ENCODE data around the gene POU6F2. TPM values are rescaled to one million over a fixed set of nuclear protein-coding genes. Genes with fewer than 3 reads are reported as not detected.

POU6F2 gene
- polyA plus RNA-seq, 2 of the 4 experiments (the other 2 are of a cell fraction): not detected

DNA sequence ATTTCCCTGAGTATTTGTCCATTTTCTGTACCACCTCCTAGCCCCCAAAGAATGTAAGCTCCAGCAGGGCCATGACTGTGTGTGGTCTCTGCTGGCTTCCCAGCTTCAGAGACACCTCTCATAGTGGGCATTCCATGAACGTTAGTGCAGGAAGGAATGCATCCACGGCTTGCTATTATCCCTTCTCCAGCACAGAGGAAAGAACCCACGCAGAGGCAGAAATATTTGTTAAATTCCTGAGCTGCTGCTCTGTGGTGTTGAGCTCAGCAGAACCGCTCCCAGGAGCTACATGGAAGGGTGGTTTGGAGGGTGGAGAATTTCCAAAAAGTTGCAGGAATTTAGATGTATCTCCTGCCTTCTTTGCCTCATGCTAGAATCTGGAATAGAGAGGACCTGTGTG lies 275.2 kb downstream of the POU6F2 start:
- ChIA-PET CTCF (interaction anchor here (1.2 kb wide), 1 partner anchor 10 kb away, joined by 3 read pairs; no protein-coding TSS in a partner anchor), POLR2A (no interaction called here)

DNA sequence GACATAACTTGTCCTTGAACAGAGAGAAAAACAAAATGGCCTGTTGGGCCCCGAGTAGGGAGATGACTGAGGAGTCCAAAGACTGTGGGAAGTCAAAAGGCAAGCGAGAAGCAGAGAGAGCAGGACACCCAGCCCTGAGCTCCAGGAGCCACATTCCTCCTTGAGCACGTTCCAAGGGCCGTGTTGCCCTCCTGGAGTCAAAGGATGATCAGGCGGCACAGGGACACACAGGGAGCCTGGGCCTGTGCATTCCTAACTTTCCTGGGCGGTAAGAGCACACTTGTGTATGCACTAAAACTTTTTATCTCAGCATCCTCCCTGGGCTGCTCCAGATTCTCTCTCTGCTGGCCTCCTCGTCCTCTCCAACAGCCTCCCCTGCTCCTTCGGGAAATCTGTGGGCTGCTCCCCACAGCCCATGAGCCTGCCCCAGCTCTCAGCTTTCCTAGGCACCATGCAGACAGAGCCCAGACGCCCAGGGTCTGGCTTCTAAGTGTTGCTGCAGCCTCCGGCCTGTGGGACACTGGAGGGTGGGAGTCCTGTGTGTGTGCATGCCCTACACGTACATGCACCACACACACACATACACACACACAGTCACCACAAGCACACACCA lies 281.8 kb downstream of the POU6F2 start:
- no peak for FAIRE-seq
- CTCF ChIA-PET: no interaction called here
- H3K27ac ChIP-seq: no peak overlapping the region

More for the DNA sequence above, 275.2 kb downstream of the POU6F2 start:
- Histone ChIP-seq H3K4me3 (no peak overlapping the region), H3K27ac (no peak overlapping the region), H3K4me2 (no peak overlapping the region), H3K9me3 (no peaks in the 10 kb centered on the region), H3K4me1 (no peaks in the 10 kb centered on the region)
- TF ChIP-seq HEYL (CRISPR knock-in tag; IDR thresholded peaks at IDR 0.05) (no peak), MAFK (IDR thresholded peaks at IDR 0.05; ENCODE audit: partially characterized antibody) (no peak), BHLHE40 (IDR thresholded peaks at IDR 0.05; ENCODE audit: low read depth, low read length) (no peak), FOSL2 (IDR thresholded peaks at IDR 0.05) (no peak), FOSL2 (CRISPR knock-in tag; IDR thresholded peaks at IDR 0.05) (no peak), GATA3 (IDR thresholded peaks at IDR 0.05; ENCODE audit: borderline replicate concordance) (no peak), EHF (CRISPR knock-in tag; IDR thresholded peaks at IDR 0.05) (no peak), RFX5 (IDR thresholded peaks at IDR 0.05) (no peak), ZNF302 (CRISPR knock-in tag; IDR thresholded peaks at IDR 0.05) (no peak), HOXB13 (CRISPR knock-in tag; IDR thresholded peaks at IDR 0.05; ENCODE audit: low read depth) (no peak)
- TF ChIP-seq, protein P1, sequence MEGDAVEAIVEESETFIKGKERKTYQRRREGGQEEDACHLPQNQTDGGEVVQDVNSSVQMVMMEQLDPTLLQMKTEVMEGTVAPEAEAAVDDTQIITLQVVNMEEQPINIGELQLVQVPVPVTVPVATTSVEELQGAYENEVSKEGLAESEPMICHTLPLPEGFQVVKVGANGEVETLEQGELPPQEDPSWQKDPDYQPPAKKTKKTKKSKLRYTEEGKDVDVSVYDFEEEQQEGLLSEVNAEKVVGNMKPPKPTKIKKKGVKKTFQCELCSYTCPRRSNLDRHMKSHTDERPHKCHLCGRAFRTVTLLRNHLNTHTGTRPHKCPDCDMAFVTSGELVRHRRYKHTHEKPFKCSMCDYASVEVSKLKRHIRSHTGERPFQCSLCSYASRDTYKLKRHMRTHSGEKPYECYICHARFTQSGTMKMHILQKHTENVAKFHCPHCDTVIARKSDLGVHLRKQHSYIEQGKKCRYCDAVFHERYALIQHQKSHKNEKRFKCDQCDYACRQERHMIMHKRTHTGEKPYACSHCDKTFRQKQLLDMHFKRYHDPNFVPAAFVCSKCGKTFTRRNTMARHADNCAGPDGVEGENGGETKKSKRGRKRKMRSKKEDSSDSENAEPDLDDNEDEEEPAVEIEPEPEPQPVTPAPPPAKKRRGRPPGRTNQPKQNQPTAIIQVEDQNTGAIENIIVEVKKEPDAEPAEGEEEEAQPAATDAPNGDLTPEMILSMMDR (IDR thresholded peaks at IDR 0.05): no peak
- TF ChIP-seq, protein P2, sequence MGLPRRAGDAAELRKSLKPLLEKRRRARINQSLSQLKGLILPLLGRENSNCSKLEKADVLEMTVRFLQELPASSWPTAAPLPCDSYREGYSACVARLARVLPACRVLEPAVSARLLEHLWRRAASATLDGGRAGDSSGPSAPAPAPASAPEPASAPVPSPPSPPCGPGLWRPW (IDR thresholded peaks at IDR 0.05): no peak
- TF ChIP-seq, protein P3, sequence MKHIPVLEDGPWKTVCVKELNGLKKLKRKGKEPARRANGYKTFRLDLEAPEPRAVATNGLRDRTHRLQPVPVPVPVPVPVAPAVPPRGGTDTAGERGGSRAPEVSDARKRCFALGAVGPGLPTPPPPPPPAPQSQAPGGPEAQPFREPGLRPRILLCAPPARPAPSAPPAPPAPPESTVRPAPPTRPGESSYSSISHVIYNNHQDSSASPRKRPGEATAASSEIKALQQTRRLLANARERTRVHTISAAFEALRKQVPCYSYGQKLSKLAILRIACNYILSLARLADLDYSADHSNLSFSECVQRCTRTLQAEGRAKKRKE (CRISPR knock-in tag; IDR thresholded peaks at IDR 0.05; ENCODE audit: low read depth): no peak
- TF ChIP-seq, protein P4, sequence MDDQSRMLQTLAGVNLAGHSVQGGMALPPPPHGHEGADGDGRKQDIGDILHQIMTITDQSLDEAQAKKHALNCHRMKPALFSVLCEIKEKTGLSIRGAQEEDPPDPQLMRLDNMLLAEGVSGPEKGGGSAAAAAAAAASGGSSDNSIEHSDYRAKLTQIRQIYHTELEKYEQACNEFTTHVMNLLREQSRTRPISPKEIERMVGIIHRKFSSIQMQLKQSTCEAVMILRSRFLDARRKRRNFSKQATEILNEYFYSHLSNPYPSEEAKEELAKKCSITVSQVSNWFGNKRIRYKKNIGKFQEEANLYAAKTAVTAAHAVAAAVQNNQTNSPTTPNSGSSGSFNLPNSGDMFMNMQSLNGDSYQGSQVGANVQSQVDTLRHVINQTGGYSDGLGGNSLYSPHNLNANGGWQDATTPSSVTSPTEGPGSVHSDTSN (IDR thresholded peaks at IDR 0.05): no peak
- FAIRE-seq (no peak), DNase-seq (ENCODE audit: low read depth in 1 of 2, low spot score in 1 of 2) (no peak), ATAC-seq (no peak)
- 5% methylated on average over 4 of the region's 4 CpGs for WGBS (ENCODE audit: missing lambda C conversion rate)

DNA sequence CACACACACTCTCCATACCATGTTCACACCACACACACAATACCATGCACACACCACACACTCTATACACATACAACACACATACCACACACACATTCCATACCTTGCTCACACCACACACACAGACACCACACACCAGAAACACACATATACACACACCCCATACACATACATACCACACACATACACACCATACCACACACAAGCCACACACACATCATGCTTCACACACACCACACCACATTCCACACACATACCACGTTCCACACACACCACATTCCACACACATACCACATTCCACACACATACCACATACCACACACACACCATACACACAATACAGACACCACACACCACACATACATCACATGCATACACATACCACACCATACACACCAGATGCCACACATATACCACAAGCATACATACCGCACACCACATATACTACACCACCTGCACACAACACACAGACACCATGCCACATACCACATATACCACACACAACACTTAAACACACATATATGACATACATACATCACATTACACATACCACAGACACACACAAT lies 282.7 kb downstream of the POU6F2 start:
- FAIRE-seq: no peak

More for the DNA sequence above, 281.8 kb downstream of the POU6F2 start:
- WGBS (ENCODE audit: missing lambda C conversion rate): 22% methylated on average over 10 of the region's 11 CpGs
- POLR2A ChIA-PET: no interaction called here
- DNase-seq (ENCODE audit: low read depth in 1 of 2, low spot score in 1 of 2) (no peak), ATAC-seq (peak in 1 of 2 experiments; percentile 26; a peak in 2 of 6 replicates)
- TF ChIP-seq ZSCAN20 (CRISPR knock-in tag; IDR thresholded peaks at IDR 0.05): no peak
- H3K4me1 ChIP-seq: no peaks in the 10 kb centered on the region
- H3K4me3 ChIP-seq: no peak overlapping the region
- no peak overlapping the region for H3K4me2 ChIP-seq
- no peaks in the 10 kb centered on the region for H3K9me3 ChIP-seq

More for the DNA sequence above, 282.7 kb downstream of the POU6F2 start:
- Histone ChIP-seq H3K4me2 (no peak overlapping the region), H3K4me3 (no peak overlapping the region), H3K27ac (no peak overlapping the region), H3K9me3 (no peaks in the 10 kb centered on the region), H3K4me1 (no peaks in the 10 kb centered on the region)
- ChIA-PET CTCF (no interaction called here), POLR2A (no interaction called here)
- ATAC-seq: no peak
- DNase-seq (ENCODE audit: low read depth in 1 of 2, low spot score in 1 of 2): no peak
- TF ChIP-seq, protein P5, sequence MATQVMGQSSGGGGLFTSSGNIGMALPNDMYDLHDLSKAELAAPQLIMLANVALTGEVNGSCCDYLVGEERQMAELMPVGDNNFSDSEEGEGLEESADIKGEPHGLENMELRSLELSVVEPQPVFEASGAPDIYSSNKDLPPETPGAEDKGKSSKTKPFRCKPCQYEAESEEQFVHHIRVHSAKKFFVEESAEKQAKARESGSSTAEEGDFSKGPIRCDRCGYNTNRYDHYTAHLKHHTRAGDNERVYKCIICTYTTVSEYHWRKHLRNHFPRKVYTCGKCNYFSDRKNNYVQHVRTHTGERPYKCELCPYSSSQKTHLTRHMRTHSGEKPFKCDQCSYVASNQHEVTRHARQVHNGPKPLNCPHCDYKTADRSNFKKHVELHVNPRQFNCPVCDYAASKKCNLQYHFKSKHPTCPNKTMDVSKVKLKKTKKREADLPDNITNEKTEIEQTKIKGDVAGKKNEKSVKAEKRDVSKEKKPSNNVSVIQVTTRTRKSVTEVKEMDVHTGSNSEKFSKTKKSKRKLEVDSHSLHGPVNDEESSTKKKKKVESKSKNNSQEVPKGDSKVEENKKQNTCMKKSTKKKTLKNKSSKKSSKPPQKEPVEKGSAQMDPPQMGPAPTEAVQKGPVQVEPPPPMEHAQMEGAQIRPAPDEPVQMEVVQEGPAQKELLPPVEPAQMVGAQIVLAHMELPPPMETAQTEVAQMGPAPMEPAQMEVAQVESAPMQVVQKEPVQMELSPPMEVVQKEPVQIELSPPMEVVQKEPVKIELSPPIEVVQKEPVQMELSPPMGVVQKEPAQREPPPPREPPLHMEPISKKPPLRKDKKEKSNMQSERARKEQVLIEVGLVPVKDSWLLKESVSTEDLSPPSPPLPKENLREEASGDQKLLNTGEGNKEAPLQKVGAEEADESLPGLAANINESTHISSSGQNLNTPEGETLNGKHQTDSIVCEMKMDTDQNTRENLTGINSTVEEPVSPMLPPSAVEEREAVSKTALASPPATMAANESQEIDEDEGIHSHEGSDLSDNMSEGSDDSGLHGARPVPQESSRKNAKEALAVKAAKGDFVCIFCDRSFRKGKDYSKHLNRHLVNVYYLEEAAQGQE (IDR thresholded peaks at IDR 0.05): no peak
- no peak for TF ChIP-seq NPAS2 (CRISPR knock-in tag; IDR thresholded peaks at IDR 0.05; ENCODE audit: borderline replicate concordance)
- TF ChIP-seq, protein P4 (IDR thresholded peaks at IDR 0.05): no peak
- no peak for TF ChIP-seq GATA3 (IDR thresholded peaks at IDR 0.05; ENCODE audit: borderline replicate concordance)
- no peak for TF ChIP-seq ZNF302 (CRISPR knock-in tag; IDR thresholded peaks at IDR 0.05)
- 48% methylated on average over 2 of the region's 2 CpGs for WGBS (ENCODE audit: missing lambda C conversion rate)
